Measurements from ENCODE around the gene FLNA.

DNA sequence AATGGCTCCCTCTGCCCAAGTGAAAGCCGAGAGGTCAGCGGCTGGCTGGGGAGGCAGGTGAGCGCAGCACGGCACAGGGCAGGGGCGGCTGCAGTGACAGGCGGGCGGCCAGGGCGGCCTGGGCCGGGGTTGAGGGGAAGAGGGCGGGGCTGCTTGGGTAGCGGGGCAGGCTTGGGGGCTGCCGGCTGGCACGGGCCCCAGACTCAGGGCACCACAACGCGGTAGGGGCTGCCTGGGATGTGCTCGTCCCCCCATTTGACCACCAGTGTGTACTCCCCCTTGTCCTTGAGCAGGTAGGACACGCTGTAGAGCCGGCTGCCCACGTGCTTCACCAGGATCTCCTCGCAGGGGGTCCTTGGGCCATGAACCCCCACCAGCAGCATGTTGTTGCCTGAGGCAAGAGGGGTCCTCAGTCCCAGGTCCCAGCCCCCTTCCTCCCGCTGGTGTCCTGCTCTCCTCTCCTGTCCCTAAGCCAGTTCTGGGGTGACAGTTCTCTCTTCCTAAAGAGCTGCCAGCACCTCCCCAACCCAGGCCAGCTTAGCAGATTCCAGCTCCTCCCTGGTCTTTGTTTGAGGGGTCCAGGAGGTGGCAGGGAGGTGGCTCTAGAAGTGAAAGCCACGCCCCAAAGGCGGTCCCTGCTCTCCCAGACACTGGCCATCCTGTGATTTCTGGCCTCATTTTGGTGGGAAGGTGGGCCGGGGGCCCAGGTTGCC, 25.6 kb downstream of the FLNA start:
- TF ChIP-seq EZH2 (IDR thresholded peaks at IDR 0.05; ENCODE audit: insufficient read depth, poor library complexity, severe bottlenecking) (no peak), EZH2phosphoT487 (IDR thresholded peaks at IDR 0.05; ENCODE audit: insufficient read depth, low read depth) (no peak)

All from GM23248 (cell line).